ENCODE results near the gene SH3BP1.

DNA sequence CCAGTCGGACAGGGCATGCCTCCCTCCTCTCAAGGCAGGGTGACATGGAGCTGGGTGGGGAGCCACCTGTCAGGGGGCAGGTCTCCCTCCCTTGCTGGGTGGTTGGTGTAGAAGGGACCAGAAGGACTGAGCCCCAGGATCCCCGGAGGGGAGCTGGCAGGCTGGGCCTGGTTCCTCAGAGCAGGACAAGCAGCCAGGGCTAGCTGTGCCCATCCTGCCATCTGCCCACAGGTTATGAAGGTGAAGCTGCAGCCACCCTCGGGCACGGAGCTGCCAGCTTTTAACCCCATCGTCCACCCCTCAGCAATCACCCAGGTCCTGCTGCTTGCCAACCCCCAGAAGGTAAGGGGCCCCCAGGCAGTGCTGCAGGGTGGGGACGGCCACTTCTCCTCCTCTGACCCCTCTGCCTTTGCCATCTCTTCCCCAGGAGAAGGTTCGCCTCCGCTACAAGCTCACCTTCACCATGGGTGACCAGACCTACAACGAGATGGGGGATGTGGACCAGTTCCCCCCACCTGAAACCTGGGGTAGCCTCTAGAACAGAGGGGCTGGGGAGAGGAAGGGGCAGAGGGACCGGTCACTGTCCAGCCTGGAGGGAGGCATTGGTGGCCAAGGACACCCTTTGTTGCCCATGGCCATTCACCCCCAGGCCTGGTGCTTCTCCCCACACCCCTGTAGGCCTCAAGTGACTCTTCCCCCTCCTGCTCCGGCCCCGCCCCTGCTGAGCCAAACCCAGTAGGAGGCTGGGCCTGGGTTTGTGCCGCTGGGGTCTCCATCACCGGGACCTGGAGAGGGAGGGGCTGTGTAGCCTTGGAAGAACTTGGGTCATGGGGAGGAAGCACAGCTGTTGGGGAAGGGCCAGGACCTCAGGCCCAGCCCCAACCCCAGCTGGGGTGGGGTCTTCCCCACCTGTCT, 7.0 kb upstream of the SH3BP1 start:
- TF ChIP-seq GATA3 (IDR thresholded peaks at IDR 0.05; ENCODE audit: low read depth, low read length) (no peak), GATA2 (IDR thresholded peaks at IDR 0.05; ENCODE audit: low read depth, low read length) (no peak)
